ENCODE results near the gene MLLT3.

The MLLT3 gene

DNA sequence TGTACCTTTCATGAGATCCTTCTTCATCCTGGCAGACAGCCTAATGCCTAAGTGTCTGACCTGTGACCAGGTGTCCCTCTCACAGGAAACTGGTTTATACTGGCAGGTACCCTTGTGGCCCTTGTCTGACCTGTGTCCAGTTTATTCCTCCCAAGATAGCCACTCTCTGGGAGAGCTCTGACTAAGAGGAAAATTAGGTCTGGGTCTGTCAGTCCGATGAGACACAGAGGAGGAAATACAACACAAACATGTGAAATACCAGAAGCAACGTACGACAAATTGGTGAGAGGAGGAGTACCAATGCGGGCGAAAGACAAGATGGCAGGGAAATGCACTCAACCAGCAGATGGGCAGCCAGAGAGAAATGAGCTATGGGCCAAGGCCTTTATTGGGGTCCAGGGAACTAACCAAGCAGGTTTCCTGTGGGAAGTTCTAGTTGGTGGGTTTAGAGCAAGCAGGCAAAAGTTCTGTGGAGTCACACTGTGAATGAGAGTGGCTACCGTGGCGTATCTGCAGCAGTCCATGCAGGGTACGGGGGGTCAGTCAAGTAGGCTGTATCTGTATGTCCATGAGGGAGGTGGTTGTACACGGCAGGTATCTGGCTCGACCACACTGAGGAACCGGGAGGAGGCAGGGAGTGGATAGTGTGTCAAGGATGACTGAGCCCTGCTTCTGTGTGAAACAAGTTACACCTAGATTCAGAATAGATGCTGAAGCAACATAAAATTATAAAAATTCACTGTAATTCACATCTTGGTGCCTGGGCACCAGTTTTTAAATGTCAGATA, 109.0 kb downstream of the MLLT3 start:
- DNase-seq (no peak), ATAC-seq (ENCODE audit: insufficient read depth, low read depth) (no peak)
- Histone ChIP-seq H3K4me3 (ENCODE audit: low read depth in 1 of 2, low read length in 2 of 2) (no peak overlapping the region), H2AFZ (ENCODE audit: low read depth, low read length) (no peak overlapping the region), H3K4me2 (ENCODE audit: insufficient read depth, low read length) (0 out of 2 replicates have a peak overlapping the region, but pooled peaks have one; percentile 13), H3K9me3 (ENCODE audit: insufficient read depth, low read length, severe bottlenecking) (no peaks in the 10 kb centered on the region), H4K20me1 (ENCODE audit: insufficient read depth, low read length) (no peaks in the 10 kb centered on the region), H3K27me3 (ENCODE audit: insufficient read depth, low read length, poor library complexity) (no peaks in the 10 kb centered on the region), H3K4me1 (ENCODE audit: insufficient read depth, low read length) (peaks cover 73% of the 10 kb centered on the region), H3K9ac (ENCODE audit: low read depth, low read length) (0 out of 2 replicates have a peak overlapping the region, but pooled peaks have one; percentile 4), H3K79me2 (ENCODE audit: insufficient read depth, low read length) (peaks cover 83% of the 10 kb centered on the region), H3K36me3 (ENCODE audit: insufficient read depth, low read length) (no peaks in the 10 kb centered on the region), H3K27ac (ENCODE audit: low read length) (peak overlapping the region; percentile 72)
- TF ChIP-seq CTCF (IDR thresholded peaks at IDR 0.05; ENCODE audit: borderline replicate concordance, extremely low read depth, low read length, poor library complexity, severe bottlenecking) (no peak), EZH2 (IDR thresholded peaks at IDR 0.05; ENCODE audit: borderline replicate concordance, low read depth, low read length, severe bottlenecking) (no peak)

DNA sequence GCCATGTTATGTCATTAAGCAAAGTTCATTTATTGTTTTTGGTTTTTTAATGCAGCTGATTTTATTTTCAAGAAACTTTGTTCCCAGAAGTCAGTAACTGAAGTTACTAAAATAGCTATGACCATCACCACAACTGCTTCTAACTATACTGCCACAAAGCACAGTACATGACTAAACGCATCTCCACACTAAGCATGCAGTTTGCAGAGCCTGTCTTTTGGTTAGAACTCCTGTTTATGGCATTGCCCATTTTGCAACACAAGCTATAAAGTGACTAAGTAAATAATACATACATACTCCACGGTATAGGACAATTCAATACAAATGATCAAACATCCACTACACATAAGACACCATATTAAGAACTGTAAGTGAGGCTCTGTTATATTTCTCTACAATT, 109.7 kb downstream of the MLLT3 start:
- Histone ChIP-seq H3K36me3 (ENCODE audit: insufficient read depth, low read length) (no peaks in the 10 kb centered on the region), H4K20me1 (ENCODE audit: insufficient read depth, low read length) (no peaks in the 10 kb centered on the region), H3K4me3 (ENCODE audit: low read depth in 1 of 2, low read length in 2 of 2) (no peak overlapping the region), H3K9me3 (ENCODE audit: insufficient read depth, low read length, severe bottlenecking) (no peaks in the 10 kb centered on the region), H2AFZ (ENCODE audit: low read depth, low read length) (no peak overlapping the region), H3K4me1 (ENCODE audit: insufficient read depth, low read length) (peaks cover 80% of the 10 kb centered on the region), H3K79me2 (ENCODE audit: insufficient read depth, low read length) (peaks cover 81% of the 10 kb centered on the region), H3K27ac (ENCODE audit: low read length) (peak overlapping the region; percentile 72), H3K9ac (ENCODE audit: low read depth, low read length) (no peak overlapping the region), H3K27me3 (ENCODE audit: insufficient read depth, low read length, poor library complexity) (no peaks in the 10 kb centered on the region), H3K4me2 (ENCODE audit: insufficient read depth, low read length) (peak overlapping the region; percentile 13; the same call in 1 of the 2 replicates)
- DNase-seq, result no peak
- TF ChIP-seq CTCF (IDR thresholded peaks at IDR 0.05; ENCODE audit: borderline replicate concordance, extremely low read depth, low read length, poor library complexity, severe bottlenecking) (no peak), EZH2 (IDR thresholded peaks at IDR 0.05; ENCODE audit: borderline replicate concordance, low read depth, low read length, severe bottlenecking) (no peak)
- peak; percentile 39 for ATAC-seq (ENCODE audit: insufficient read depth, low read depth)

GRCh38 chr9:20512106-20512505, 110.2 kb downstream of the MLLT3 start:
- DNase-seq (no peak), ATAC-seq (ENCODE audit: insufficient read depth, low read depth) (no peak)
- Histone ChIP-seq H3K36me3 (ENCODE audit: insufficient read depth, low read length) (no peaks in the 10 kb centered on the region), H3K27me3 (ENCODE audit: insufficient read depth, low read length, poor library complexity) (no peaks in the 10 kb centered on the region), H3K4me2 (ENCODE audit: insufficient read depth, low read length) (no peak overlapping the region), H3K4me1 (ENCODE audit: insufficient read depth, low read length) (peaks cover 84% of the 10 kb centered on the region), H3K79me2 (ENCODE audit: insufficient read depth, low read length) (peaks cover 81% of the 10 kb centered on the region), H3K4me3 (ENCODE audit: low read depth in 1 of 2, low read length in 2 of 2) (no peak overlapping the region), H3K9me3 (ENCODE audit: insufficient read depth, low read length, severe bottlenecking) (no peaks in the 10 kb centered on the region), H2AFZ (ENCODE audit: low read depth, low read length) (no peak overlapping the region), H3K9ac (ENCODE audit: low read depth, low read length) (no peak overlapping the region), H3K27ac (ENCODE audit: low read length) (peak overlapping the region; percentile 72), H4K20me1 (ENCODE audit: insufficient read depth, low read length) (no peaks in the 10 kb centered on the region)
- no peak for TF ChIP-seq CTCF (IDR thresholded peaks at IDR 0.05; ENCODE audit: borderline replicate concordance, extremely low read depth, low read length, poor library complexity, severe bottlenecking)
- no peak for TF ChIP-seq EZH2 (IDR thresholded peaks at IDR 0.05; ENCODE audit: borderline replicate concordance, low read depth, low read length, severe bottlenecking)

All from DND-41 (cell line).